ENCODE measurements around the gene RASL12. TPM values are rescaled to one million over a fixed set of nuclear protein-coding genes. Genes with fewer than 3 reads are reported as not detected.

The RASL12 gene
- total RNA-seq, 6 donors from 2014 or later = 12.8 to 49.9 (median 24.9) TPM

DNA sequence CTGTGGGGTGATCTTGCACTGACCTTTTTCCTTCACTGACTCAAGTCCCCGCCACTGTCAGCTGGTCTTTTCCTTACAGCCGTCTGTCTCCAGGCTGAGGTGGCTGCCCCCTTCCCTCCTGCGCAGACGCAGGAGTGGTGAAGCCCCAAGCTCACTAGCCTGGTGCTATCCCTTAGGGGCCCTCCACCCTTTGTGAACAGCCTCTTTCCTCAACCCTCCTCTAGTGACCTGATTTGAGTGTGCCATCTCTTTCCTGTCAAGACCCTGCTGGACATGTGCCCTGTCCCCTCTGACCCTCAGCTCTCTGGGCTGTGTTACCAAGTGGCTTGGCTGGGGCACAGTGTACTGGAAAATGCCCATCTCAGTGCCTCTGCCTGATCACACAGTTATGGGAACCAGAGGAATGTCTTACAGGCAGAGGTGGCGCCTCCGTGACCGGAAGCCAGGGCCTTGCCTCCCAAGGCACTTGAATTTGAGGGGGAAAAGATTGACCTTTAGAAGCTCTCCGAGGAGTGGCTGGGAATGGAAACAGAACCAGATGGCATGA, 17.5 kb upstream of the RASL12 start:
- H3K27me3 ChIP-seq = no peaks in the 10 kb centered on the region
- peaks cover 57 to 83% (median 73%) of the 10 kb centered on the region in 4 donors for H3K4me1 ChIP-seq
- DNase-seq (peak in 1 of 2 donors; percentile 66), ATAC-seq (ENCODE audit: low FRiP score in 2 of 2) (no peak)
- 74 to 79% methylated on average over 8 of the region's 8 CpGs for WGBS, 2 donors
- H3K27ac ChIP-seq = peak overlapping the region; percentile 57 to 87 (median 66)
- no peaks in the 10 kb centered on the region for H3K9me3 ChIP-seq
- H3K4me3 ChIP-seq = no peak overlapping the region
- no peaks in the 10 kb centered on the region for H3K36me3 ChIP-seq
- TF ChIP-seq CTCF (IDR thresholded peaks at IDR 0.05) (no peak), POLR2AphosphoS5 (IDR thresholded peaks at IDR 0.05) (peak in 1 of 2 donors; percentile 52), EP300 (IDR thresholded peaks at IDR 0.05) (peak in 1 of 4 donors; percentile 14), POLR2A (IDR thresholded peaks at IDR 0.05) (no peak)

DNA sequence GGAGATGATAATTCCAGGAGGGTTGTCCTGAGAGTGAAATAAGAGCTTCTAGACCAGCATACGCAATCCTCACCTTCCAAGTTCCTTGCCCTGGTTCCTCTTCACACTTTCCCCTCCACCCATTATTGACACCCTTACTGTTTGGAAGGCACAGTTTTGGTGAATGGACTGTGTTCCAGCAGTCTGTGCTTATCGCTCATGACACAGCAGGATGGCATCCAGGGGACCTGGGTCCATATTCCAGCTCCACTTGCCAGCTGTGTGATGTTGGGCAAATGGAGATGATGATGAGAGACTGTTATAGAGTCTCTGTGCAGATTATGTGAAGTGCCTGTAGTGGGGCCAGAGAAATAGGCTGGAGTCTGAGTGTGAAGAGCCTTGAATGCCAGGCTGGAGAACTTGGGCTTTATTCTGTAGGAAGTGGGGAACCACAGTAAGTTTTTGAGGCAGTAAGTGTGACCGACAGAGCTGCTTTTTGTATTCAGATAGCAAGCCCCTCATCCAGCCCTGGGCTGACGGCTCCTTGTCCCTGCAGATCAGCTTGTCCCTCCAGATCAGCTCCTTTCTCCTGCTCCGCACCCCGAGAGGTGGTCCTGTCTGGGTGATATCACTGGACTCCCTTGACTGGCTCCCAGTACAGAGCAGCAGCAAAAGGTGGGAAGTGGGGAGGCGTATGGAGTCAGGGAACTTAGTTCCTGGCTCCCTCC, 16.9 kb upstream of the RASL12 start:
- DNase-seq (no peak), ATAC-seq (ENCODE audit: low FRiP score in 2 of 2) (no peak)
- H3K27ac ChIP-seq = peak overlapping the region; percentile 57 to 87 (median 66)
- H3K4me1 ChIP-seq = peaks cover 57 to 80% (median 71%) of the 10 kb centered on the region in 4 donors
- no peaks in the 10 kb centered on the region for H3K9me3 ChIP-seq
- H3K36me3 ChIP-seq = no peaks in the 10 kb centered on the region
- 83% methylated on average over 7 of the region's 7 CpGs for WGBS, 2 donors
- no peaks in the 10 kb centered on the region for H3K27me3 ChIP-seq
- TF ChIP-seq POLR2A (IDR thresholded peaks at IDR 0.05) (no peak), CTCF (IDR thresholded peaks at IDR 0.05) (no peak), POLR2AphosphoS5 (IDR thresholded peaks at IDR 0.05) (no peak), EP300 (IDR thresholded peaks at IDR 0.05) (no peak)
- no peak overlapping the region for H3K4me3 ChIP-seq

DNA sequence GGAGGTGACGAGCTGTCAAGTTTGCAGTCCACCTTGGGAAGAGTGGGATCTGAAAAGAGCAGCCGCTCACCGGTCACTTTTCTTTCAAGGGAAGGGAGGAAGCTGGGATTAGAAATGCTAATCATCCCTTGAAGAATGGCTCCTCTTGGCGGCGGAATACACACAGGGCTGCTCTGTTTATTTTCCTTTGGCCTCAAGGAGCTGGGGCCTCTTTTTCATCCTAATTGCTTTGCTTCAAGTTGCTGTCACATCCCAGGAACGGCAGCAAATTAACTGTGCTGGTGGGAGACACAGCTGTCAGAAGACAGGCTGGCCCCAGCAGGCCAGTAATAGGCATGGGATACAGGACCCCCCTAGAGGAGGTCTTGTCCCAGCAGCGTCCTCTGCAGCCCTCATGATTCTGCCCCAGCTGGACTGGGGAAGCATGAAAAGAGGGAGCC, 15.5 kb upstream of the RASL12 start:
- Histone ChIP-seq H3K36me3 (no peaks in the 10 kb centered on the region), H3K4me1 (peaks cover 52 to 66% (median 57%) of the 10 kb centered on the region in 4 donors), H3K27me3 (no peaks in the 10 kb centered on the region), H3K9me3 (no peaks in the 10 kb centered on the region), H3K4me3 (no peak overlapping the region), H3K27ac (peak overlapping the region in 3 of 4 donors; percentile 21 to 87 (median 27))
- ATAC-seq (ENCODE audit: low FRiP score in 2 of 2) = no peak
- WGBS, 2 donors = 31 to 40% methylated on average over 7 of the region's 7 CpGs
- no peak for DNase-seq
- TF ChIP-seq CTCF (IDR thresholded peaks at IDR 0.05) = peak in 3 of 6 experiments; percentile 16 to 25 (median 24)
- TF ChIP-seq POLR2AphosphoS5 (IDR thresholded peaks at IDR 0.05) = peak in 1 of 2 donors; percentile 24
- no peak for TF ChIP-seq POLR2A (IDR thresholded peaks at IDR 0.05)
- no peak for TF ChIP-seq EP300 (IDR thresholded peaks at IDR 0.05)

- Histone ChIP-seq H3K4me1 (peaks cover 47 to 62% (median 55%) of the 10 kb centered on the region in 4 donors), H3K27me3 (peaks cover 0 to 5% (median under 1%) of the 10 kb centered on the region in 4 donors), H3K36me3 (no peaks in the 10 kb centered on the region), H3K9me3 (no peaks in the 10 kb centered on the region), H3K27ac (peak overlapping the region; percentile 17 to 69 (median 62)), H3K4me3 (no peak overlapping the region)
- TF ChIP-seq POLR2A (IDR thresholded peaks at IDR 0.05) (peak in 1 of 4 donors; percentile 22), EP300 (IDR thresholded peaks at IDR 0.05) (no peak)
- peak in 1 of 2 donors; percentile 58 for DNase-seq
- ATAC-seq (ENCODE audit: low FRiP score in 2 of 2) = no peak
- 6 to 11% methylated on average over 7 of the region's 7 CpGs for WGBS, 2 donors
These were observed 14.6 kb upstream of the RASL12 start for GRCh38 chr15:65082303-65082953.

- no peak for ATAC-seq (ENCODE audit: low FRiP score in 2 of 2)
- Histone ChIP-seq H3K36me3 (no peaks in the 10 kb centered on the region), H3K27ac (peak overlapping the region; percentile 17 to 69 (median 62)), H3K4me1 (peaks cover 40 to 55% (median 48%) of the 10 kb centered on the region in 4 donors), H3K27me3 (peaks cover 0 to 12% (median 2%) of the 10 kb centered on the region in 4 donors), H3K4me3 (no peak overlapping the region), H3K9me3 (no peaks in the 10 kb centered on the region)
- DNase-seq = no peak
- TF ChIP-seq POLR2AphosphoS5 (IDR thresholded peaks at IDR 0.05) = no peak
- no peak for TF ChIP-seq EP300 (IDR thresholded peaks at IDR 0.05)
- no peak for TF ChIP-seq POLR2A (IDR thresholded peaks at IDR 0.05)
- no peak for TF ChIP-seq CTCF (IDR thresholded peaks at IDR 0.05)
- 64 to 68% methylated on average over 3 to 5 of the region's 5 CpGs for WGBS, 2 donors
These were observed 14.0 kb upstream of the RASL12 start for GRCh38 chr15:65081758-65082157.
